ENCODE results near the gene BEGAIN. TPM values are rescaled to one million over a fixed set of nuclear protein-coding genes. Genes with fewer than 3 reads are reported as not detected.

Gene BEGAIN
- total and polyA plus RNA-seq, 2 of the 8 experiments (the other 6 are each of a cell fraction or from before 2014, with no cell fraction given), result 2.9 to 3.0 TPM

- Histone ChIP-seq H3K27me3 (replicated peaks in 1 of 4; ENCODE audit: control insufficient read depth in 3 of 4, extremely low read depth in 1 of 4, insufficient read depth in 3 of 4, low read length in 3 of 4) (peaks cover 0 to 6% (median 0%) of the 10 kb centered on the region in 4 experiments; a peak in 2 of 7 replicates), H3K23ac (ENCODE audit: insufficient read length) (no peak overlapping the region), H4K91ac (replicated peaks; ENCODE audit: insufficient read length, low read length) (no peak overlapping the region), H2AK5ac (ENCODE audit: low read depth, low read length) (no peak overlapping the region), H3K23me2 (ENCODE audit: low read depth, low read length) (peaks cover 2% of the 10 kb centered on the region; the same call in 1 of the 2 replicates), H3K36me3 (ENCODE audit: control insufficient read depth in 2 of 4, insufficient read depth in 4 of 4, low read length in 3 of 4) (no peaks in the 10 kb centered on the region), H3K14ac (ENCODE audit: insufficient read length) (no peak overlapping the region), H2BK120ac (replicated peaks; ENCODE audit: low read depth, low read length) (no peak overlapping the region), H3K9ac (replicated peaks in 1 of 4; ENCODE audit: extremely low read depth in 1 of 4, low read depth in 3 of 4, low read length in 3 of 4) (no peak overlapping the region), H3K9me3 (ENCODE audit: insufficient read depth in 2 of 2, low read depth in 1 of 2, low read length in 1 of 2) (no peaks in the 10 kb centered on the region), H4K5ac (ENCODE audit: insufficient read length, low read depth, low read length) (no peak overlapping the region), H3K4me2 (ENCODE audit: insufficient read depth in 1 of 2, low read depth in 2 of 2, low read length in 2 of 2) (no peak overlapping the region), H3K79me1 (ENCODE audit: low read depth, low read length) (no peaks in the 10 kb centered on the region), H3K27ac (ENCODE audit: low read depth, low read length) (no peak overlapping the region), H4K8ac (ENCODE audit: extremely low read depth, insufficient read depth, low read length) (no peak overlapping the region; the same call in 1 of the 2 replicates), H3K4me3 (ENCODE audit: extremely low read depth in 1 of 4, insufficient read depth in 2 of 4, low read depth in 3 of 4, low read length in 4 of 4) (no peak overlapping the region), H2BK5ac (ENCODE audit: low read depth, low read length) (no peak overlapping the region), H2BK15ac (ENCODE audit: low read length) (no peak overlapping the region), H3K56ac (replicated peaks; ENCODE audit: insufficient read length, low read depth, low read length) (no peak overlapping the region), H3K4me1 (replicated peaks in 1 of 4; ENCODE audit: control insufficient read depth in 3 of 4, insufficient read depth in 4 of 4, low read length in 3 of 4) (no peaks in the 10 kb centered on the region; a peak in 1 of 7 replicates), H2BK20ac (ENCODE audit: low read length) (no peak overlapping the region), H2AFZ (ENCODE audit: low read length) (no peak overlapping the region), H3K4ac (replicated peaks; ENCODE audit: insufficient read length, low read depth, low read length) (no peak overlapping the region), H3K18ac (ENCODE audit: extremely low read depth, low read length) (no peak overlapping the region), H2BK12ac (ENCODE audit: low read depth, low read length) (no peak overlapping the region), H4K20me1 (replicated peaks in 1 of 2; ENCODE audit: control insufficient read depth in 1 of 2, insufficient read depth in 2 of 2, low read length in 2 of 2) (no peaks in the 10 kb centered on the region), H3K79me2 (ENCODE audit: control insufficient read depth in 1 of 2, insufficient read depth in 2 of 2, low read length in 2 of 2) (no peaks in the 10 kb centered on the region)
- DNase-seq (ENCODE audit: low read depth in 1 of 2, low spot score in 2 of 2), result no peak
- CTCF ChIA-PET (ENCODE audit: partially characterized antibody), result interaction anchor here (1.6 to 4.0 kb wide), 3 partner anchors 27 to 145 kb away, joined by 5 to 24 read pairs (median 13); no protein-coding TSS in a partner anchor
- FAIRE-seq, result no peak
- 78% methylated on average over 10 of the region's 10 CpGs; no CpG with 5 or more reads in 1 of the 2 experiments for WGBS, 2 experiments (ENCODE audit: extremely low coverage in 1 of 2, insufficient coverage in 1 of 2, insufficient read length in 1 of 2, insufficient replicate concordance in 2 of 2, low coverage in 1 of 2, low lambda C conversion rate in 2 of 2, missing lambda C conversion rate in 1 of 2)
- POLR2A ChIA-PET (ENCODE audit: partially characterized antibody), result interaction anchor here (1.4 kb wide), 1 partner anchor 25 kb away, joined by 3 read pairs; no protein-coding TSS in a partner anchor
- TF ChIP-seq POLR2A (IDR thresholded peaks at IDR 0.05; ENCODE audit: control extremely low read depth in 1 of 2, low read depth in 2 of 2, low read length in 2 of 2) (no peak), ASH2L (IDR thresholded peaks at IDR 0.05; ENCODE audit: low read length) (no peak), SAP30 (IDR thresholded peaks at IDR 0.05; ENCODE audit: insufficient read depth, insufficient replicate concordance, low read length) (no peak), ATF2 (IDR thresholded peaks at IDR 0.05; ENCODE audit: low read length) (no peak), SP2 (IDR thresholded peaks at IDR 0.05; ENCODE audit: low read length) (no peak), GTF2F1 (IDR thresholded peaks at IDR 0.05; ENCODE audit: borderline replicate concordance, low read depth, low read length) (no peak), ZNF274 (IDR thresholded peaks at IDR 0.05; ENCODE audit: borderline replicate concordance, extremely low read depth, low read length) (no peak), TAF7 (optimal IDR thresholded peaks at IDR 0.05; ENCODE audit: borderline replicate concordance, low read depth, low read length) (no peak), PHF8 (conservative IDR thresholded peaks at IDR 0.05; ENCODE audit: low read depth, low read length) (no peak), SP1 (IDR thresholded peaks at IDR 0.05; ENCODE audit: low read depth, low read length) (no peak), SUZ12 (IDR thresholded peaks at IDR 0.05; ENCODE audit: low read length) (no peak; the same call in 1 of the 2 replicates), TCF12 (IDR thresholded peaks at IDR 0.05; ENCODE audit: low read depth, low read length) (no peak)
Measured at GRCh38 chr14:100618763-100619320, 31.6 kb upstream of the BEGAIN start.

Measured in H1 (cell line).